Activated T-helper 2 cell treated with anti-CD3 and anti-CD28 coated beads, Interferon-gamma antibody, Interleukin-2, Interleukin-4, amounts not matched to agents 10 μg/mL and 5 μg/mL and 100 μg/mL, durations not matched to agents 14 hours and 24 hours and 36 hours (primary cell): ENCODE data around the gene GYG2. TPM values are rescaled to one million over a fixed set of nuclear protein-coding genes. Genes with fewer than 3 reads are reported as not detected.

Experiments used
- DNase-seq: peaks from one replicate; pipeline ENCODE4 v3.0.0; 2021; ENCODE audit warnings: low spot score
- H3K27ac Mint-ChIP-seq: one replicate; pipeline ENCODE4 v1.8.0; 2021; ENCODE audit warnings: mixed read lengths
- H3K27me3 Mint-ChIP-seq: one replicate; pipeline ENCODE4 v1.8.0; 2021; ENCODE audit warnings: low read depth, mixed read lengths
- H3K36me3 Mint-ChIP-seq: one replicate; pipeline ENCODE4 v1.8.0; 2021; ENCODE audit warnings: low read depth, mixed read lengths
- H3K4me1 Mint-ChIP-seq: one replicate; pipeline ENCODE4 v1.8.0; 2021; ENCODE audit warnings: low read depth, mixed read lengths
- H3K4me3 Mint-ChIP-seq: one replicate; pipeline ENCODE4 v1.8.0; 2021; ENCODE audit warnings: low read depth, mild to moderate bottlenecking, moderate library complexity, mixed read lengths
- H3K9me3 Mint-ChIP-seq: one replicate; pipeline ENCODE4 v1.8.0; 2021; ENCODE audit warnings: mixed read lengths
- intact Hi-C: fragments of 100-400 bp; cut with micrococcal nuclease; formaldehyde crosslinking; loops from one replicate; pipeline ENCODE4 v1.15.1; 2023
- total RNA-seq: library from RNA; stranded (reverse); gene quantifications from 2 replicates; pipeline ENCODE4 v1.2.3, GENCODE V29; 2022

The GYG2 gene
- total RNA-seq, 1 donor from 2014 or later: not detected

DNA sequence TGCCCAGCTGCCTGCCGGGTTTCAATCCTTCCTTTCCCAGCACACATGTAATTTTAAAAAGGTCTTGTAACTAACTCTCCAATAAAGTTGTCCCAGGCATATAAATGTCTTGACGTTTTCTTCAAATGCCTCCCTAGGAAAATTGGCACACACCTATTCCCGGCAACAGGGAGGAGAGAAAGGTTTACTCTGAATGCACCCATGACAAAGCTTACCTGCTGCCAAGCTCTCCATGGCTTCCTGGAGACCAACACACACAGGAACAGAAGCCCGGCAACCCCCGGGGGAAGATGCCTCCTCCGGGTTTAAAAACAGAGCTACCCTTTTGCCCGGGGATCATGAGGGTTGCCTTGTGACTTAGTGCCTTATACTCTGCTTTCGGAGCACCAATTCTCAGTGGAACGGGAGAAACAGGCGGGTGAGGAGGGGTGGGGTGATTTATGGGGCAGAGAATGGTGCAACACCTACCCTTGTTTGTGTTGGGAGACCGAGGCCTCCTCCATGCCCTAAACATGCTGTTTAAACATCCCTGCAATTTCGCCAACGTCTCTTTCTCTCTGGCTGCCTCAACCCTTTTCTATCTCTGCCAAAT is 4.8 kb upstream of the GYG2 start:
- DNase-seq: no peak
- intact Hi-C loops: no loop called here
- H3K4me3 Mint-ChIP-seq: no peak overlapping the region
- H3K36me3 Mint-ChIP-seq: no peaks in the 10 kb centered on the region
- H3K27ac Mint-ChIP-seq: no peak overlapping the region
- H3K27me3 Mint-ChIP-seq: no peaks in the 10 kb centered on the region
- peaks cover 3% of the 10 kb centered on the region for H3K4me1 Mint-ChIP-seq
- no peaks in the 10 kb centered on the region for H3K9me3 Mint-ChIP-seq

DNA sequence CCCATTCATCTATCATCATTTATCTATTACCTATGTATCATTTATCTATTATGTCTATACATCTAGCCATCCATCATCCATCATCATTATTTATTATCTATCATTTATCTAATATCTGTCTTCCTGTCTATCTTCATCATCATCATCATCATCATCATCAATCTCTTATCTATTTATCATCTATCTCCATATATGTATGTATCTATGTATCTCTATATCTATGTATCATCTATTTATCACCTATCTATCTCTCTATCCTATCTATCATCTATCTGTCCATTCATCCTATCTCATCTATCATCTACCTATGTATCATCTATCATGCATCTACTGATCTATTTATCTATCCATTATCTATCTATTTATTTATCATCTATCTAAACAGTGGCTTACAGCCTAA is 3.8 kb upstream of the GYG2 start:
- Mint-ChIP-seq H3K27ac (no peak overlapping the region), H3K4me1 (peaks cover 3% of the 10 kb centered on the region), H3K9me3 (no peaks in the 10 kb centered on the region), H3K4me3 (no peak overlapping the region), H3K36me3 (no peaks in the 10 kb centered on the region), H3K27me3 (peaks cover 2% of the 10 kb centered on the region)
- DNase-seq: no peak
- intact Hi-C loops: no loop called here

DNA sequence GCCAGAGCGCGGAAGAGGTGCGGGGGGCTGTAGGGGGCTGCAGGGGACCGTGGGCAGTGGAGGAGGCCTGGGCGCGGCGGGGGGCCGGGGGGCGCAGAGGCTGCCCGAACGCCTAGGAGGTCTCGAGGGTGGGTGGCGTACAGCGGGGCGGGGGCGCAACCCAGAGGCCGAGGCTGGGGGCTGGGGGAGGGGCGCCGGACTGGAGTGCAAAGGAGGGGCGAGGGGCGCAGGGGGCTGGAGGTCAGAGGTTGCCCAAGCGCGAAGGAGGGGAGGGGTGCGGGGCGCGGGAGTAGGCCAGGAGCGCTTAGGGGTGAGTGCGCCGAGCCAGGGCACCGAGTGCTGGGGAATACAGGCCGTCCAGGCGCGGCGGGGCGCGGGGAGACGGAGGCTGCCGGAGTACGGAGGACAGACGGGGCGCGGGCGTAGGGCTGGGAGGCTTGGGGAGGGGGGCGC is 255 bp downstream of the GYG2 start:
- DNase-seq: no peak
- Mint-ChIP-seq H3K4me3 (no peak overlapping the region), H3K9me3 (no peaks in the 10 kb centered on the region), H3K27ac (no peak overlapping the region), H3K36me3 (no peaks in the 10 kb centered on the region), H3K27me3 (peaks cover 5% of the 10 kb centered on the region), H3K4me1 (no peaks in the 10 kb centered on the region)
- intact Hi-C loops: no loop called here

DNA sequence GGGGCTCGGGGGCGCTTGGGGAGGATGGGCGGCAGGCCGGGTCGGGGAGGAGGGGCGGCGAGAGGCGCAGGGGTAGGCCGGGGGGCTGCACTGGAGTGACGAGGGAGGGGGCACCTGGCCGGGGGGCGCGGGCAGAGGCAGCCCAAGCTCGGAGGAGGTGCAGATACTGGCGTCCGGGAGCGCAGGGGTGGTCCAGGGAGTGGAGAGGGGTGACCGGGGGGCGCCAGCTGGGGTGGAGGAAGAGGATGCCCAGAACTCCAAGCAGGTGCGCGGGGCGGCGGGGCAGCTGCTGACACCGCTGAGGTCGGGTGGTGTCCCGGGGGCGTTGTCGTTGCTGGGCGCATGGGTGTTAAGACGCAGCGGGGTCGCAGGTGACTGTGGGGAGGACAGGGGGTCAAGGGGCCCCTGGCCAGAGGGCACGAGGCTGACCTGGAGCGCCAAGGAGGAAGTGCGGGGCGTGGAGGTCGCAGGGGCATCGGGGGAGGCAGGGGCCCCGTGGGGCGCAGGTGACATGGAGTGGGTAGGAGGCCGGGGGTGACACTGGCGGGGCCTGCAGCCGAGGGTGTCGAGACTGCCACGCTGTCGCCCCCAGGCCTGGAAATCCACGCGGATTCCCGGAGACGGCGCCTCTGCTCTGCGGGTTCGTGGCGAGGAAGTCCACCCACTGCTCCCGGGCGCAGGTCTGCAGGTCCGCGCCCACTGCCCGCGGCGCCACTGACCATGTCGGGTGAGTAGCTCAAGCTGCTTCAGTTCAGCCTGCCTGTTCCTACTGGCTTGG is 928 bp downstream of the GYG2 start:
- no peak for DNase-seq
- intact Hi-C loops: no loop called here
- H3K27me3 Mint-ChIP-seq: peaks cover 5% of the 10 kb centered on the region
- H3K4me1 Mint-ChIP-seq: no peaks in the 10 kb centered on the region
- H3K27ac Mint-ChIP-seq: no peak overlapping the region
- no peaks in the 10 kb centered on the region for H3K9me3 Mint-ChIP-seq
- H3K36me3 Mint-ChIP-seq: no peaks in the 10 kb centered on the region
- no peak overlapping the region for H3K4me3 Mint-ChIP-seq

DNA sequence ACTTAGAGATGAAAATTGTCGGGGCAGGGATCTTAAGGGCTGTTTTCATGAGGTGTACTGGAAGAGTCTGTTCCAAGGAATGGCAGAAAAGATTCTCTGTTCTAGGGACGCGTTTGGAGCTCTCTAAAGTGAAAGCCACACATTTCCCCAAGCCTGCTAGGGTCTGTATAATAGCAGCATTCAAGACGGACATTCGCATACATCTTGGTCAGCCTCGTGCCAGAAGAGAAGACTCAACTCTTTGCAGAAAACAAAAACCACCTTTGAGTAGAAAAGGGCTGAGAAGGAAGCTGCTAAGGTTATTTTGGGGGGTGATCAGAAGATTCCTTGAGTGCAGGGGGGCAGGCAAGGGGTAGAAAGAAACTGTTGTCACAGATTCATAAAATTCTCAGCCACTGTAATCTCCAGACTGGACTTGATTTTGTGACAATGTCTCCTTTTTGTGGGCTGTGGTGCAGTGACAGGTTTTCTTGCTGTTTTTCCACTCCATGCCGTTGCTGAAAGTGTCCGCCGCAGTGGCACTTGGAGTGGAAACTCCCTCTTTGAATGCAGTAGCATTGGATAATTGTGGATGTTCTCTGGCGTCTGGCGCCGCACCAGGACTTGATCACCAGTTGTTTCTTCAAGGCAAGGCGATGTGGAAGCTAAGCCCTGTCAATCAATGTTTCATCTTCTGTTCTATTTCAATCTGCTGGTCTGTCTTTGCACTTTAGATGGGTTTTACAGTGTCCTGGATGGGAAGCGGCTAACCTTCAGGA is 2.9 kb downstream of the GYG2 start:
- Mint-ChIP-seq H3K4me1 (no peaks in the 10 kb centered on the region), H3K9me3 (peaks cover 7% of the 10 kb centered on the region), H3K27ac (no peak overlapping the region), H3K36me3 (no peaks in the 10 kb centered on the region), H3K27me3 (peaks cover 5% of the 10 kb centered on the region), H3K4me3 (no peak overlapping the region)
- intact Hi-C loops: no loop called here
- DNase-seq: no peak

DNA sequence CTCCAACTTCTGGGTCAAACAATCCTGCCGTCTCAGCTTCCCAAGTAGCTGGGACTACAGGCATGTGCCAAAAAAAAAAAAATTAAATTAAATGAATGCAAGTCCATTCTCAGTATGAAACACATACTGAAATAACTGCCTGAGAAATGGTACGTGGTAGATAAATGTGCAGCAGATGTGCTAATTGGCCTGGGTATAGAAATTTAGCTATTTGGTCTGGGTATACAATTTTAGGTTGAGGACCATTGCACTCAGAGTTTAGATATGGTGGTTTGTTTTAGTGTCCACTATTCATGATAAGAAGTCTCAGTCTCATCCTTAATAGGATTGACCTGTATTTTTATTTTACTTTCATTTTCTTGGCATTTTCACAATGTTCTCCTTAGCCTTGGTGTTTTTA is 9.2 kb downstream of the GYG2 start:
- no peak overlapping the region for H3K4me3 Mint-ChIP-seq
- H3K36me3 Mint-ChIP-seq: no peaks in the 10 kb centered on the region
- H3K27ac Mint-ChIP-seq: no peak overlapping the region
- no peaks in the 10 kb centered on the region for H3K27me3 Mint-ChIP-seq
- peaks cover 20% of the 10 kb centered on the region for H3K9me3 Mint-ChIP-seq
- H3K4me1 Mint-ChIP-seq: no peaks in the 10 kb centered on the region
- no peak for DNase-seq
- intact Hi-C loops: no loop called here

DNA sequence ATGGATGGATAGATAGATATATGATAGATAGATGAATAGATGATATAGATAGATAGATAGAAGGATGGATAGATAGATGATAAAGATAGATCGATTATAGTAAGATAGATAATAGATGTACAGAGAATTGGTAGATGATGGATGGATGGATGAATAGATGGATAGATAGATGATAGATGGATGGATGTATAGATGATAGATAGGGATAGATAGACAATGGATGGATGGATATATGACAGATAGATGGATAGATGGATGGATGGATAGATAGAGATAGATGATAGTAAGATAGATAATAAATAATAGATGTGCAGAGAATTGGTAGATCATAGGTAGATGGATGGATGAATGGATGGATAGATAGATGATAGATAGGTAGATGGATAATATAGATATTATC is 12.2 kb downstream of the GYG2 start:
- Mint-ChIP-seq H3K36me3 (no peaks in the 10 kb centered on the region), H3K4me1 (no peaks in the 10 kb centered on the region), H3K27me3 (no peaks in the 10 kb centered on the region), H3K9me3 (peaks cover 18% of the 10 kb centered on the region), H3K4me3 (no peak overlapping the region), H3K27ac (no peak overlapping the region)
- intact Hi-C loops: no loop called here
- DNase-seq: no peak

DNA sequence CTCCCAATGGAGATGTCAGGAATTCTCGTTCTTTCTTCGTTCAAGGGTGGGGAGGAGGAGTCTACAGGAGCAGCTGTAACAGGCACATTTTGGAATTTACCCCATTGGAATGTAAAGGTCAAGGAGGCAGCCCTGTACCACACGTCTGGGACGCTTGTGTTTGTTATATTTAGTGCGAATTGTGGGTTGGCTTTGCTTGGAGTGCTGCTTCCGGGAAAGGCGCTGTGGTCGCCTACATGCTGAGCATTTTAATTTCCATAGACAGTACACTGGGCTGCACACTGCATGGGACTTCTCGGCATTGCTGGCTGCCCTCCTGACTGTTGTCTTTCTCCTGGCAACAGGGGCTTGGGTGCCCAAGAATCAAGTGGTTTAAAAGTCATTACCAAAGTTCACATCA is 12.8 kb downstream of the GYG2 start:
- DNase-seq: no peak
- intact Hi-C loops: no loop called here
- H3K27ac Mint-ChIP-seq: no peak overlapping the region

DNA sequence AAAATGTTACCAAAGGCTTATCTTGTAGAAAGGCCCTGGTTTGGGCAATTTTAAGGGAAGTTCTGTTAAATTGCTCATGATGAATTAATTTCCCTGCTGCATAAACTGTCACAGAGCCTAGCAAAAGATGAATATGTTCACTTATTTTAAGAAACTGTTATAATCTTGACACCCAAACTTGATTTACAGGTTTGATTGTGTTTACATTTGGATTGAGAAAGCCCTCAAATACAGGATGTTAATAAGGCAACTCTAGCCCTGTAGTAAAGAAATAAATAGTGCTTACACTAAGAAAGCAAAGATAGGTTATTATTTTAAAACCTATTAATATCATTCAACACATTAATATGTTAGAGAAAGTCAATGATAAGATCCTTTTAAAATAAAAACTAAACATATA is 18.3 kb downstream of the GYG2 start:
- Mint-ChIP-seq H3K27me3 (no peaks in the 10 kb centered on the region), H3K36me3 (no peaks in the 10 kb centered on the region), H3K4me1 (no peaks in the 10 kb centered on the region), H3K9me3 (peaks cover 4% of the 10 kb centered on the region), H3K4me3 (no peak overlapping the region), H3K27ac (no peak overlapping the region)
- intact Hi-C loops: no loop called here
- DNase-seq: no peak

More for the DNA sequence above, 12.8 kb downstream of the GYG2 start:
- Mint-ChIP-seq H3K9me3 (peaks cover 17% of the 10 kb centered on the region), H3K27me3 (no peaks in the 10 kb centered on the region), H3K36me3 (no peaks in the 10 kb centered on the region), H3K4me1 (no peaks in the 10 kb centered on the region), H3K4me3 (no peak overlapping the region)

DNA sequence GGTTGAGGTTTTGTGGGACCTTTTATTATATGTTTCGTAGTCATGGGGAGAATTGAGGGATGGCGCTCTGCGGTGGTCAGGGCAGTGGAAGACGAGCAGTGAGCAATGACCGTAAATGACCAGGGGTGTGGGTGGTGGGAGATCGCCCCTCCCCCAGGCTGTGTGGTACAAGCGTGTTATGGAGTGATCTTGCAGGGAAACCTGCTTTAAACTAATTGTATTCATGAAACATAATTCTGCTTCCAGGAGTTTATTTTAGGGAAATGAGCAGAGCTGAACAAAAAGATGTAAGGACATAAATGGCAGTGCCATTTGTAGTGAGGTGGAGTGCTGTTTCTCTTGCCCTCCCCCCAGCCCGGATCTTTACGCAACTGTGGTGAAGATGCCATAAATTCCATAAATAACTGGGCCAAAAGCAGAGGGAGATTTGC is 20.2 kb downstream of the GYG2 start:
- Mint-ChIP-seq H3K9me3 (peaks cover 3% of the 10 kb centered on the region), H3K36me3 (no peaks in the 10 kb centered on the region), H3K27me3 (no peaks in the 10 kb centered on the region), H3K4me1 (no peaks in the 10 kb centered on the region), H3K27ac (no peak overlapping the region), H3K4me3 (no peak overlapping the region)
- no peak for DNase-seq
- intact Hi-C loops: no loop called here

DNA sequence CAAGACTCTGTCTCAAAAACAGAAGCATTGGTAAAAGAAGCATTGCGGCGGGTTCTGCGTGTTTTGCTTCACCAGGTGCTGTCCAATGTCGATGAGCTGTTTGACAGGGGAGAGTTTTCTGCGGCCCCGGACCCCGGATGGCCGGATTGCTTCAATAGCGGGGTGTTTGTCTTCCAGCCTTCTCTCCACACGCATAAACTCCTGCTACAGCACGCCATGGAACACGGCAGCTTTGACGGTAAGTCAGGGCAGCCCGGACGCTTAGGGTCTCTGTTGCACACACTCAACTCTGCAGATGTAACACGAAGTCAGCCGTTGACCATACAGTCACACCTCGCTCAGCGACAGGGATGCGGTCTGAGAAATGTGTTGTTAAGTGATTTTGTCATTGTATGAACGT is 26.2 kb downstream of the GYG2 start:
- Mint-ChIP-seq H3K4me1 (no peaks in the 10 kb centered on the region), H3K9me3 (no peaks in the 10 kb centered on the region), H3K4me3 (no peak overlapping the region), H3K27ac (no peak overlapping the region), H3K27me3 (no peaks in the 10 kb centered on the region), H3K36me3 (no peaks in the 10 kb centered on the region)
- intact Hi-C loops: no loop called here
- DNase-seq: no peak

DNA sequence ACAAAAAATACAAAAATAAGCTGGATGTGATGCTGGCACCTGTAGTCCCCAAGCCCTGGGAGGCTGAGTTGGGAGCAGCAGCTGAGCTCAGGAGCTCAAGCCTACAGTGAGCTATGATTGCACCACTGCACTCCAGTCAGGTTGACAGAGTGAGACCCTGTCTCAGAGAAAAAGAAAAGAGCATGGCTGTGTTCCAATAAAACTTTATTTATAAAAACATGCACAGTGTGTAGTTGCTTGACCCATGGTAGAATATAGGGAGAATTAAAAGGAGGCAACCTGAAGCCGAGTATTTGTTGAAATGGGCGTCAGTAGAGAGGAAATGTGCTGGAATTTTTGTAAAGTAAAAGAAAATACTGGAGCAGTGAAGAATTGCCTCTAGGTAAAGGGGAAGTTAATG is 27.0 kb downstream of the GYG2 start:
- intact Hi-C loops: no loop called here
- Mint-ChIP-seq H3K27ac (no peak overlapping the region), H3K36me3 (no peaks in the 10 kb centered on the region), H3K9me3 (no peaks in the 10 kb centered on the region), H3K4me1 (no peaks in the 10 kb centered on the region), H3K27me3 (no peaks in the 10 kb centered on the region), H3K4me3 (no peak overlapping the region)
- DNase-seq: no peak

DNA sequence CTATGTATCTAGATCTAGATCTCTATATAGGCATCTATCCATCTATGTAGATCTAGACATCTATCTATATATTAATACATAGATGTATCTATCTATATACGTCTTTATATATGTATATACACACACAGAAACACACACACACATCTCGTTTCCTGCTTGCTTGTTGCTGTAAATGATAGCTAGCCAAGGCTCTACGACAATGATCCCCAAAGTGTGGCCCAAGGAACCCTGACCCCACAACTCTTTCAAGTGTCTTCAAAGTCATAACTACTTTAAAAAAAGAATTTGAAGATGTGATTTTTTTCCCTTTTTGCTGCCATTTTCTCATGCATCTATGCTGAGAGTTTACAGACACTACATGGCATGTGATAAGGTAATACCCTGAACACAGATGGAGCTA is 28.8 kb downstream of the GYG2 start:
- Mint-ChIP-seq H3K4me3 (no peak overlapping the region), H3K27me3 (no peaks in the 10 kb centered on the region)
- intact Hi-C loops: no loop called here

More for the DNA sequence above, 28.8 kb downstream of the GYG2 start:
- no peak for DNase-seq
- H3K36me3 Mint-ChIP-seq: no peaks in the 10 kb centered on the region
- H3K9me3 Mint-ChIP-seq: no peaks in the 10 kb centered on the region
- no peaks in the 10 kb centered on the region for H3K4me1 Mint-ChIP-seq
- no peak overlapping the region for H3K27ac Mint-ChIP-seq
